Breast epithelium (tissue), 3 donors: Measurements from ENCODE around the gene QRFP.

Experiments used
- CTCF ChIP-seq, 3 donors: fragments of 450-650 bp; IDR thresholded peaks; one replicate each; pipeline ENCODE4 v1.5.1; 2016 to 2017; ENCODE audit warnings: antibody characterized with exemption in 3 of 3, mild to moderate bottlenecking in 3 of 3, moderate library complexity in 3 of 3
- POLR2A ChIP-seq: fragments of 450-650 bp; IDR thresholded peaks from one replicate; pipeline ENCODE4 v1.6.1; 2016; ENCODE audit warnings: antibody characterized with exemption, mild to moderate bottlenecking, moderate library complexity
- POLR2AphosphoS5 ChIP-seq, 3 donors: sonication (generic); formaldehyde crosslinking; IDR thresholded peaks; one replicate each; pipeline ENCODE4 v1.6.1; 2017; ENCODE audit warnings: antibody characterized with exemption in 3 of 3

- TF ChIP-seq POLR2AphosphoS5 (IDR thresholded peaks at IDR 0.05): no peak
- no peak for TF ChIP-seq CTCF (IDR thresholded peaks at IDR 0.05)
- TF ChIP-seq POLR2A: no peak
These were observed 47.3 kb downstream of the QRFP start for GRCh38 chr9:130849356-130849755.
